OCI-LY1 (cell line): ENCODE measurements around the gene MFSD2B.

Experiments used
- EZH2 ChIP-seq: fragments of 200-600 bp; sonication (generic), shearing (Covaris generic); IDR thresholded peaks from 2 replicates; pipeline ENCODE4 v1.8.0; 2017; ENCODE audit warnings: borderline replicate concordance, mixed run types, mild to moderate bottlenecking, antibody characterized with exemption, low read length, moderate library complexity, mixed read lengths
- TF ChIP-seq, protein P1 (sequence below): fragments of 200-600 bp; sonication (generic), shearing (Covaris generic); IDR thresholded peaks from 2 replicates; pipeline ENCODE4 v1.5.1; 2017; ENCODE audit warnings: mild to moderate bottlenecking, antibody characterized with exemption, low read length, moderate library complexity, mixed read lengths

GRCh38 chr2:24073816-24074215, 63.9 kb downstream of the MFSD2B start:
- TF ChIP-seq, protein P1, sequence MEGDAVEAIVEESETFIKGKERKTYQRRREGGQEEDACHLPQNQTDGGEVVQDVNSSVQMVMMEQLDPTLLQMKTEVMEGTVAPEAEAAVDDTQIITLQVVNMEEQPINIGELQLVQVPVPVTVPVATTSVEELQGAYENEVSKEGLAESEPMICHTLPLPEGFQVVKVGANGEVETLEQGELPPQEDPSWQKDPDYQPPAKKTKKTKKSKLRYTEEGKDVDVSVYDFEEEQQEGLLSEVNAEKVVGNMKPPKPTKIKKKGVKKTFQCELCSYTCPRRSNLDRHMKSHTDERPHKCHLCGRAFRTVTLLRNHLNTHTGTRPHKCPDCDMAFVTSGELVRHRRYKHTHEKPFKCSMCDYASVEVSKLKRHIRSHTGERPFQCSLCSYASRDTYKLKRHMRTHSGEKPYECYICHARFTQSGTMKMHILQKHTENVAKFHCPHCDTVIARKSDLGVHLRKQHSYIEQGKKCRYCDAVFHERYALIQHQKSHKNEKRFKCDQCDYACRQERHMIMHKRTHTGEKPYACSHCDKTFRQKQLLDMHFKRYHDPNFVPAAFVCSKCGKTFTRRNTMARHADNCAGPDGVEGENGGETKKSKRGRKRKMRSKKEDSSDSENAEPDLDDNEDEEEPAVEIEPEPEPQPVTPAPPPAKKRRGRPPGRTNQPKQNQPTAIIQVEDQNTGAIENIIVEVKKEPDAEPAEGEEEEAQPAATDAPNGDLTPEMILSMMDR: no peak
- no peak for TF ChIP-seq EZH2
